HG03175 (cell line): Measurements from ENCODE around the gene EYS.
"Not testable (repeated sequence)": the region's sequence is repeated elsewhere in the genome, so short reads cannot be mapped to it uniquely, and the experiment has no call there.

Source experiments
- ATAC-seq: cut with Tn5 transposase; IDR thresholded peaks from one replicate; pipeline ENCODE4 v1.9.1; 2021; ENCODE audit warnings: mild to moderate bottlenecking, moderate library complexity; ENCODE audit not compliant: unreplicated experiment

The EYS gene

GRCh38 chr6:65637289-65638046 lies 69.6 kb downstream of the EYS start:
- ATAC-seq, result no peak

- no peak for ATAC-seq
Measured at GRCh38 chr6:65633501-65633900, 73.5 kb downstream of the EYS start.

GRCh38 chr6:65631711-65632110 lies 75.3 kb downstream of the EYS start:
- ATAC-seq, result no peak

GRCh38 chr6:65627434-65627999 lies 79.5 kb downstream of the EYS start:
- not testable (repeated sequence) for ATAC-seq

GRCh38 chr6:65627015-65627414 lies 80.0 kb downstream of the EYS start:
- ATAC-seq, result no peak

GRCh38 chr6:65623566-65623965 lies 83.5 kb downstream of the EYS start:
- no peak for ATAC-seq

- ATAC-seq, result no peak
Measured at GRCh38 chr6:65610746-65611145, 96.3 kb downstream of the EYS start.

- ATAC-seq, result no peak
Measured at GRCh38 chr6:65595540-65595939, 111.5 kb downstream of the EYS start.

GRCh38 chr6:65570340-65570739 lies 136.7 kb downstream of the EYS start:
- ATAC-seq, result no peak

GRCh38 chr6:65569505-65569904 lies 137.5 kb downstream of the EYS start:
- ATAC-seq, result no peak

- not testable (repeated sequence) for ATAC-seq
Measured at GRCh38 chr6:65569056-65569455, 138.0 kb downstream of the EYS start.

GRCh38 chr6:65566117-65566516 lies 140.9 kb downstream of the EYS start:
- no peak for ATAC-seq

- no peak for ATAC-seq
Measured at GRCh38 chr6:65558071-65558470, 149.0 kb downstream of the EYS start.

- ATAC-seq, result no peak
Measured at GRCh38 chr6:65557224-65557623, 149.8 kb downstream of the EYS start.

GRCh38 chr6:65546894-65547293 lies 160.1 kb downstream of the EYS start:
- no peak for ATAC-seq

- ATAC-seq, result no peak
Measured at GRCh38 chr6:65545920-65546319, 161.1 kb downstream of the EYS start.

GRCh38 chr6:65538644-65539043 lies 168.4 kb downstream of the EYS start:
- no peak for ATAC-seq

GRCh38 chr6:65537600-65537999 lies 169.4 kb downstream of the EYS start:
- no peak for ATAC-seq

- ATAC-seq, result no peak
Measured at GRCh38 chr6:65531533-65531932, 175.5 kb downstream of the EYS start.

GRCh38 chr6:65524232-65524631 lies 182.8 kb downstream of the EYS start:
- ATAC-seq, result no peak

- no peak for ATAC-seq
Measured at GRCh38 chr6:65505736-65506135, 201.3 kb downstream of the EYS start.

- no peak for ATAC-seq
Measured at GRCh38 chr6:65501045-65501444, 206.0 kb downstream of the EYS start.

- ATAC-seq, result not testable (repeated sequence)
Measured at GRCh38 chr6:65483652-65484051, 223.4 kb downstream of the EYS start.
